SK-N-MC (cell line): ENCODE data around the gene CAMTA1.

Experiments
- DNase-seq: peaks from one replicate; pipeline ENCODE4 v3.0.0-alpha.2; 2011; ENCODE audit warnings: low read depth, low spot score
- H3K27ac ChIP-seq: fragments of 200-600 bp; sonication (generic); 2 replicates; pipeline ENCODE4 v1.5.1; 2016; ENCODE audit warnings: mixed run types
- H3K36me3 ChIP-seq: fragments of 200-600 bp; sonication (generic); 2 replicates; pipeline ENCODE4 v1.6.1; 2017; ENCODE audit warnings: antibody characterized with exemption, low read length, mixed read lengths; ENCODE audit not compliant: insufficient read depth
- H3K4me3 ChIP-seq: fragments of 200-600 bp; sonication (generic); 2 replicates; pipeline ENCODE4 v1.5.1; 2016
- H3K9ac ChIP-seq: fragments of 200-600 bp; sonication (generic); 2 replicates; pipeline ENCODE4 v1.8.0; 2017; ENCODE audit warnings: mixed run types, mixed read lengths; ENCODE audit not compliant: insufficient read length
- H3K9me3 ChIP-seq: fragments of 200-600 bp; sonication (generic); 2 replicates; pipeline ENCODE4 v1.6.1; 2017; ENCODE audit warnings: low read depth, mild to moderate bottlenecking, antibody characterized with exemption, low read length, moderate library complexity, mixed read lengths
- EZH2 ChIP-seq: fragments of 200-600 bp; sonication (generic); IDR thresholded peaks from one replicate; pipeline ENCODE4 v1.6.1; 2017; ENCODE audit warnings: antibody characterized with exemption
- FOXP2 ChIP-seq: optimal IDR thresholded peaks from 2 replicates; pipeline ENCODE3; 2011; ENCODE audit warnings: mild to moderate bottlenecking, moderate library complexity; ENCODE audit not compliant: insufficient read depth; ENCODE audit errors: extremely low read length, control extremely low read depth
- POLR2AphosphoS5 ChIP-seq: IDR thresholded peaks from 2 replicates; pipeline ENCODE4 v1.6.1; 2012; ENCODE audit warnings: mild to moderate bottlenecking, low read depth, low read length, borderline replicate concordance

Gene CAMTA1

GRCh38 chr1:6891781-6892579, 106.7 kb downstream of the CAMTA1 start:
- Histone ChIP-seq H3K4me3 (no peak overlapping the region), H3K27ac (no peak overlapping the region), H3K36me3 (no peaks in the 10 kb centered on the region), H3K9me3 (no peaks in the 10 kb centered on the region), H3K9ac (no peak overlapping the region)
- no peak for DNase-seq
- TF ChIP-seq EZH2 (no peak), FOXP2 (no peak), POLR2AphosphoS5 (no peak)

DNA sequence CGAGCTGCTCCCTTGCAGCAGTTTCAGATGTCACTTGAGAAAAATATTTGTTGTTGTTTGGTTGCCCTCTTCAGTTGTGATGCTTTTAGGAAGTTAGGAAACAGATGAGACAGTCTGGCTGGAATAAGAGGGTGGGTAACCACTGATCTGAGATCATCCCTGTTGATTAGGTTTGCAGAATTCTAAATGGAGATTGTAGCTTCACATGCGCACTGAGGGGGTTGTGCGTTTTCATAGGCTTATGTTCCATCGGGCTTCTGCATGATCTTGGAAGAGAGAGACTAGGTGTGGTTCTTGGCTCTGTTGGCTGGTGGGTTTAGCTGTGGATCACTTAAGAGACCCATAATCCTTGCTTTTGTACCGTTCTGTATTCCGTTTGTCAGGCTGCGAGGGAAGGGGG, 108.1 kb downstream of the CAMTA1 start:
- DNase-seq, result no peak
- TF ChIP-seq EZH2, result no peak
- TF ChIP-seq POLR2AphosphoS5, result no peak
- no peak for TF ChIP-seq FOXP2
- H3K27ac ChIP-seq, result no peak overlapping the region
- H3K4me3 ChIP-seq, result no peak overlapping the region
- no peak overlapping the region for H3K9ac ChIP-seq
- no peaks in the 10 kb centered on the region for H3K36me3 ChIP-seq
- no peaks in the 10 kb centered on the region for H3K9me3 ChIP-seq

DNA sequence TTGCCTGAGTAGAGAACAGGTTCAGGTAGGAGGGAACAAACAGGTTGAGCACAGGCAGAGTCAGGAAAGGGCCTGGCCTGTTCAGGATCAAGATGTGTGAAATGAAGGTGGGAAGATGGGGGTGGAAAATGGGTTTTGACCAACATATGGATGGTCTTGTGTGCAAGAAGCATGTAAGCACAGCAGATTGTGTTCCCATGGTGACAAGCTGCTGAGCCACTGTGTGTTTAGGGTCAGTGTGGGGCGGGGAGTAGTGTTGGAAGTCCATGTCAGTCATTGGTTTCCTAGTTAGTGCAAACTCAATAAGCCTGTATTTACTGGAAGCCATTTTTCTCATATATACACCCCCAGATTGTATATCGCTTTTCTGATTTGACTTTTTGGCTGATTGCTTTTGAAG, 111.9 kb downstream of the CAMTA1 start:
- H3K36me3 ChIP-seq, result no peaks in the 10 kb centered on the region

GRCh38 chr1:6898974-6899539, 113.8 kb downstream of the CAMTA1 start:
- Histone ChIP-seq H3K27ac (no peak overlapping the region), H3K4me3 (no peak overlapping the region), H3K9ac (no peak overlapping the region), H3K9me3 (no peaks in the 10 kb centered on the region), H3K36me3 (no peaks in the 10 kb centered on the region)
- no peak for DNase-seq
- TF ChIP-seq FOXP2 (no peak), POLR2AphosphoS5 (no peak), EZH2 (no peak)

More for the DNA sequence above, 111.9 kb downstream of the CAMTA1 start:
- H3K4me3 ChIP-seq, result no peak overlapping the region
- H3K27ac ChIP-seq, result no peak overlapping the region
- TF ChIP-seq EZH2 (no peak), POLR2AphosphoS5 (no peak), FOXP2 (no peak)
- DNase-seq, result no peak
- H3K9ac ChIP-seq, result no peak overlapping the region
- H3K9me3 ChIP-seq, result no peaks in the 10 kb centered on the region

GRCh38 chr1:6899621-6900020, 114.4 kb downstream of the CAMTA1 start:
- DNase-seq, result no peak
- no peaks in the 10 kb centered on the region for H3K9me3 ChIP-seq
- H3K9ac ChIP-seq, result no peak overlapping the region
- no peak for TF ChIP-seq FOXP2
- TF ChIP-seq EZH2, result no peak
- no peak for TF ChIP-seq POLR2AphosphoS5
- H3K4me3 ChIP-seq, result no peak overlapping the region
- no peaks in the 10 kb centered on the region for H3K36me3 ChIP-seq
- no peak overlapping the region for H3K27ac ChIP-seq

DNA sequence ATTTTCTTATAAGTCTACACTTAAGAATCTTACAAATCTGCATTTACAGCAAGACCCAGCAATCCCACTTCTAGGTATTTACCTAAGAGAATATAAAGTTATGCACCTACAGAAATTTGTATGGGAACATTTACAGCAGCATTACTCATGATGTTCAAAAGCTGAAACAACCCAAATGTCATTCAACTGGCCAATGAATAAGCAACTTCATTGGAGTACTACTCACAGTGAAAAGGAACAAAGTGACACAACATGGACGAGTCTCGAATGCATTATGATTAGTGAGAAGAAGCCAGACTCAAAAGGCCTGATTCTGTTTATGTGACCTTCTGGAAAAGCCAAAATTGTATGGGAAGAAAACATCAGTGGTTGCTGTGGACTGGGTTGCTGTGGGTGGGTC, 116.9 kb downstream of the CAMTA1 start:
- no peak for DNase-seq
- no peak overlapping the region for H3K4me3 ChIP-seq
- no peak for TF ChIP-seq EZH2
- TF ChIP-seq FOXP2, result no peak
- no peak for TF ChIP-seq POLR2AphosphoS5
- H3K9me3 ChIP-seq, result no peaks in the 10 kb centered on the region
- no peak overlapping the region for H3K27ac ChIP-seq
- H3K36me3 ChIP-seq, result no peaks in the 10 kb centered on the region
- no peak overlapping the region for H3K9ac ChIP-seq

DNA sequence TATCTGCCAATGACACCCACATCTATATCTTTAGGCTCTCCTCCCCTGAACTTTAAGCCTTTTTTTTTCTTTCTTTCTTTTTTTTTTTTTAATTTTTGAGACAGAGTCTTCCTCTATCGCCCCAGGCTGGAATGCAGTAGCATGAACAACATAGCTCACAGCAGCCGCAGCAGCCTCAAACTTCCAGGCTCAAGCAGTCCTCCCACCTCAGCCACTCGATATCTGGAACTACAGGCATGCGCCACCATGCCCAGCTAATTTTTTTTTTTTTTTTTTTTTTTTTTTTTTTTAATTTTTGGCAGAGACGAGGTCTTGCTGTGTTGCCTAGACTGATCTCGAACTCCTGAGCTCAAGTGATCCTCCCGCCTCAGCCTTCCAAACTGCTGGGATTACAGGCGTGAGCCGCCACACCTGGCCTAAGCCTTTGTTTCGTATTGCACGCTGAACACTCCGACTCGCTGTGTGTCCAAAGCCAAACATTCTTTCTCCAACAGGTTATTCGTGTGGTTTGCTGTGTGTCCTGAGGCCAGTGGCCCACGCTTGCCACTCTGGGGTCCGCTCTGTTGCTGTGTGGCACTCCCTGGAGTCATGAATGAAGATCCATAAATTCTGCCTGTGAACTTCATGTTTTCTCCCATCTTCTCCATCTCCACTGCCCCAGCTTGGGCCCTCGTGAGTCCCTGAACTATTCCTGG, 119.4 kb downstream of the CAMTA1 start:
- no peak for DNase-seq
- Histone ChIP-seq H3K36me3 (no peaks in the 10 kb centered on the region), H3K27ac (no peak overlapping the region), H3K9ac (no peak overlapping the region), H3K4me3 (no peak overlapping the region), H3K9me3 (no peaks in the 10 kb centered on the region)
- no peak for TF ChIP-seq FOXP2
- no peak for TF ChIP-seq EZH2
- no peak for TF ChIP-seq POLR2AphosphoS5

DNA sequence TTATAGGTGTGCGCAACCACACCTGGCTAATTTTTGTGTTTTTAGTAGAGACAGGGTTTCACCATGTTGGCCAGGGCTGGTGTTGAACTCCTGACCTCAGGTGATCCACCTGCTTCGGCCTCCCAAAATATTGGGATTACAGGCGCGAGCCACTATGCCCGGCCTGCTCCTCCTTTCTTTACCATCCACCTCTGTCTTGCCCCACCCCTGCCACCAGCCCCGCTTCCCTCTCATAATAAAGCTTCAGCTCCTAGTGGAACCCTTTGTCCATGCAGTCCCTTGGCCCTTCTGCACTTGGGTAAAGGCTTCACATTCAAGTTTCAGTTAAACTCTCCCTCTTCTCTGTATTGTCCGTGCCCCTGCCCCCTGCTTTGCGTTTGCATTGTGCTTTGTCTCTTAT, 120.1 kb downstream of the CAMTA1 start:
- no peak overlapping the region for H3K4me3 ChIP-seq
- no peak overlapping the region for H3K27ac ChIP-seq
- DNase-seq, result no peak
- no peaks in the 10 kb centered on the region for H3K36me3 ChIP-seq
- no peak overlapping the region for H3K9ac ChIP-seq
- TF ChIP-seq POLR2AphosphoS5, result no peak
- no peak for TF ChIP-seq EZH2
- no peak for TF ChIP-seq FOXP2
- no peaks in the 10 kb centered on the region for H3K9me3 ChIP-seq
